ENCODE data around the gene HSPG2. TPM values are rescaled to one million over a fixed set of nuclear protein-coding genes. Genes with fewer than 3 reads are reported as not detected.
"Not testable (repeated sequence)": the region's sequence is repeated elsewhere in the genome, so short reads cannot be mapped to it uniquely, and the experiment has no call there.

The HSPG2 gene
- total RNA-seq, 1 donor from 2014 or later = 0.91 TPM

- intact Hi-C loops (cut with micrococcal nuclease) = no loop called here
Measured at GRCh38 chr1:21828506-21829210, 108.5 kb downstream of the HSPG2 start.

- intact Hi-C loops (cut with micrococcal nuclease) = no loop called here
Measured at GRCh38 chr1:21828075-21828474, 109.0 kb downstream of the HSPG2 start.

- intact Hi-C loops (cut with micrococcal nuclease) = no loop called here
Measured at GRCh38 chr1:21827141-21827679, 109.9 kb downstream of the HSPG2 start.

DNA sequence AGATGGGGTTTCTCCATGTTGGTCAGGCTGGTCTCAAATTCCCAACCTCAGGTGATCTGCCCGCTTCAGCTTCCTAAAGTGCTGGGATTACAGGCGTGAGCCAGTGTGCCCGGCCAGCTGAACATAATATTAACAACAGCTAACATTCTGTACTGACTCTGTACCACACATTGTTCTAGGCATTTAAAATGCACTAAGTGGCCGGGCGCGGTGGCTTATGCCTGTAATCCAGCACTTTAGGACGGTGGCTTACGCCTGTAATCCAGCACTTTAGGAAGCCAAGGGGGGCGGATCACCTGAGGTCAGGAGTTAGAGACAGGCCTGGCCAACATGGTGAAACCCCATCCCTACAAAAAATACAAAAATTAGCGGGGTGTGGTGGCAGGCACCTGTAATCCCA is 110.4 kb downstream of the HSPG2 start:
- intact Hi-C loops (cut with micrococcal nuclease) = not testable (repeated sequence)

DNA sequence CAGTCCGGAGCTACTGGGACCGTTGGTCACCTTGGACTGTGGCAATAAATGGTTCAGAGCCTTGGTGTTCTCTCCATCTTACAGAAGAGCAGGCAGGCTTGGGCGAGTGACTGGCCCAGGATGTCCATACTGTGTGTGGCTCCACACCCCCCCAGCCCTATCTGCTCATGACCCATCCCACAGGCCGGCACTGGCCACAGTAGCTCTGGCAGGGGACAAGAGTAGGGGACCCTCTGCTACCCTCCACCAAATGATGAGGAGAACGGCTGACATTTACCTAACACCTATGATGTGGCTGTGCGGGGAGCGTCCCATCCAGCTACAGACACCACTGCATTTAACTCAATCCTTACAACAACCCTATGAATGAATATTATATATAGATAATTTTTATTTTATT is 111.7 kb downstream of the HSPG2 start:
- intact Hi-C loops (cut with micrococcal nuclease) = no loop called here

DNA sequence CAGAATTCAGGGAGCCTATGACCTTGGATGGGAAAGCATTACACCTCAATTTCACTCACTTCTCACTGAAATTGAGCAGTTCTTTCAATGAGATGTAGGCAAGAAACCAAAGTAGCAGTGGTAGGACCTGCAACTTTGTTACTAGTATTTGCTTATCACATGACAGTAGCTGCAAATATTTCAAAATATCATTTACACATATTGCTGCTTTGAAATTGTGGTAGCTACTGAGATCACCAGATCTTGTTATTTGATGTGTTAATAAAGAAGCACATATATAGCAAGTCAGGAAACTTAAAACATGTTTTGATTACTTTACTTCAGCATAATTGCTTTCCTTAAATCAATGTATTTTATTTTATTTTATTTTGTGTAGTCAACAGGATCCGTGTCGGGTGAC is 112.2 kb downstream of the HSPG2 start:
- intact Hi-C loops (cut with micrococcal nuclease) = no loop called here

DNA sequence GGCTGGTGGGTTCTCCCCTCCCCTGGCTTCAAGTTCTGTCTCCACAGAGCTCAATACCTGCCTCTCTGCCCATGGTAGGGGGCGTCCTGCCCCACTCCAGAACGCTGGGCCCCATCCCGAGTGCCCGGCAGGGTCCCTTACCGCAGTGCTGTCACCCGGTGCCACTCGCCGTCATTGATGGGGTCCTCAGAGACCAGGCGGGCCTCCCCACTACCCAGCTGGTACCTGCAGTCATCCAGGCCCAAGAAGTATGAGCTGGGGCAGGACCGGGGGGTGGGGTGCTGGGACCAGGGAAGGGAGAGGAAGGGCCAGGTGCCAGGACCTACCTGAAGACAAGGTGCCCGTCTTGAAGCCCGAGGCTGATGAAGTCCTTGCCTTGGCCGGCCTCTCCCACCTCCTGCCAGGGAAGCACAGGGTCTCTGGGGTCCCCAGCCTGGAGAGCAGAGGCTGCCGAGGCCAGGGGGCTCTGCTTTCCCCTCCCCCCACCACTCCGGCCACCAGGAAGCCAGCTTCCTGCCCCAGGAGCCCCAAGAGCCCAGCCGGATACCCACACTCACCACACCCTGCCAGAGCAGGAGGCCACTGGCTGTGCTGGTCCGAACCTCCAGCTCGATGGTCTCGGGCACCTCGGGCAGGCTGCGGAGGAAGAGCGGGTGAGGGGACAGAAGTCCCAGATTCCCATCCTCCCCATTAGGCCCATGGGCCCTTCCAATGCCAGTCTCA is 113.0 kb downstream of the HSPG2 start:
- intact Hi-C loops (cut with micrococcal nuclease) = no loop called here

- intact Hi-C loops (cut with micrococcal nuclease) = no loop called here
Measured at GRCh38 chr1:21823206-21823979, 113.7 kb downstream of the HSPG2 start.

- intact Hi-C loops (cut with micrococcal nuclease) = no loop called here
Measured at GRCh38 chr1:21822349-21822748, 114.8 kb downstream of the HSPG2 start.

DNA sequence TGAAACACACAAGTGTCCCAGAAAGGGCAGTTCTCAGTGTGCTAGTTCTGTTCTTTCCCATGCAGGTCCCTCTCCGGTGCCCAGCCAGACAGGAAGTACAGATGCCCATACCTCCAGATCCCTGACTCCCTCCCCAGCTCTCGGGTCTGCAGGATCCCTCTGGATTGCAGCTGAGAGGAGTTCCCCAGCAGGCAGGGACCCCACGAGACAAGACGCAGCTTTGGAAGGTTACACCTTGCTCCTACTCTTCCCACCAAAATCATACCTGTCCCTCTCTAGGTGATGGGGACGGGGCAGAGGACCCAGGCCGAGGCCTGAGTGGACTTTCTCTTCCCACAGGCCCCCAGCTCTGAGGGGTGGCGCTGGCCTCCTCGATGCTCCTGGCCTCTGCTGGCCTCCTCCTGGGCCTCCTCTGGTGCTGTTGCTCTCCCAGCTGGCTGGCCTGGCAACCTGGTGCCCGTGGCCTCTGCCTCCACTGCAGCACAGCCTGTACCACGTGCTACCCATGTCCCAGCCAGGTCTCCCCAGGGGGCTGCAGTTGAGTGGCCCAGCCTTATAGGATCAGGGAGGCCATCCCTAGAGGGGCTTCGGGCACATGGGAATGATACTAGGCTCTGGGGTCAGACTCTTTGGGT is 115.6 kb downstream of the HSPG2 start:
- intact Hi-C loops (cut with micrococcal nuclease) = no loop called here

- intact Hi-C loops (cut with micrococcal nuclease) = no loop called here
Measured at GRCh38 chr1:21820597-21821232, 116.4 kb downstream of the HSPG2 start.

DNA sequence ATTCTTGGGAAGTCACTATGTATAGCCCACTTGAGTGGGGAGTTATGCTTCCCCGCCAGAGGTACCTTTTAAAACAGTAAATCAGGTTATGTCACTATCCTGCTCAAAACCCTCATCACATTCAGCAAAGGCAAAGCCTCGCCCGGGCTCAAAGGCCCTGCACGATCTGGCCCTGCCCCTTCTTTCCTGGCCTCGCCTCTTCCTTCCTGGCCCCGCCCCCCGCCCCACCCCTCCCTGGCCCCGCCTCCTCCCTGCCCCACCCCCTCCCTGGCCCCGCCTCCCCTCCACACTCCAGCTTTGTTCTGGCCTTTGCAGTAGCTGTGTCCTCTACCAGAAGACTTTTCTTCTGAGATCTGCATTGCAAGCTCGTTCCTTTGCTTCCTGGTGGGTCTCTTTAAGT is 118.5 kb downstream of the HSPG2 start:
- intact Hi-C loops (cut with micrococcal nuclease) = no loop called here

DNA sequence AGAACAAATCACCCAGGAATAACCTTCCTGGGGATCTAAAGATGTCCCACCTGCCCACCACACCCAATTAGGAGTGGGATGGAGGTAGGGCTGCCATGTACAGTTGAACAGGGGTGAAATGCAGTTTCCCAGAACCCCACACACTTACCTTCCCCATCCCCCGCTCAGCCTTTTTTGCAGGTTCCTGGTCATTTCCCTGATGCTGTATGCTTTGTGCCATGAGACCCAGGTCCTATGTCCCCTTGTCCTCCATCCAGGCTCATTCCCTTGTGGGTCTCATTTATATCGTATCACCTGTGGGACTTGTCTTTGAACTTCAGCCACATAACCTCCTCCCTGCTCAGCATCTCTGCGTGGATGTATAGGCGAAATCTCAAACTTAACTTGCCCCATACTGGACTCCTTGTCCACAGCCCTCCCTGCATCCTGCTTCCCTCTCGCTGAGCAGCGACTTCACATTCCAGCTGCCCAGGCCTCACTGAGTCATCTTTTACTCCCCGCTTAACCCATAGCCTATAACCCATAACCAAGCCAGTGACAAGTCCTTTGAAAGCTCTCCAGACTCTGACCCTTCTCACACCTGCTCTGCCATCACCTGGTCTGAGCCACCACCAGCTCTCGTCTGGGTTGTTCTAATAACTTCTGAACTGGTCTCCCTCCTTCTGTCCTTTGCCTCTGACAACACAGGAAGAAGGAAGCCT is 120.4 kb downstream of the HSPG2 start:
- intact Hi-C loops (cut with micrococcal nuclease) = no loop called here

DNA sequence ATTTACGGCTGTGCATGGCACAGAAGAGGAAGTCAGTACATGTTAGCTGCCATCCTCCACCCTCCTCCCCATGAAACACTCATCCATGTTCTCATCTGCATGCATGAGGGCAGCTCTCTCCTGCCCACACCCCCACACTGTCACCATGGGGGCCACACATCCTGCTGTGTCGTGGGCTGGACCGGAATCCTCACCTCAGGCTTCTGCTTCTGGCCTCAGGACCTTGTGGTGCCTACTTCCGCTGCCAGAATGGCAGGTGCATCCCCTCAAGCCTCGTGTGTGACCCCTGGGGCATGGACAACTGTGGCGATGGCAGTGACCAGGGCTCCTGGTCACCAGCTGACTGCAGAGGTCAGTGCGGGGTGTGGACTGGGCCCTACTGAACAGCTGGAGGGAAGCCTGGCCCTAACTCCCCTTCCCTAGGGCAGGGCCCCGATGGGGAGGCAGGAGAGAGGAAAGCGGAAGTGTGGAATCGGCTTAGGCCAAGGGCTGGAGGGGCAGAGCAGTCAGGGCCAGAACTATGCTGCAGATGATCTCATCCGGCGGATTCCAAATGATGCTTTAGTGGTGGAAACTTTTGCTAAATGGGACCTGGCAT is 121.3 kb downstream of the HSPG2 start:
- intact Hi-C loops (cut with micrococcal nuclease) = no loop called here

DNA sequence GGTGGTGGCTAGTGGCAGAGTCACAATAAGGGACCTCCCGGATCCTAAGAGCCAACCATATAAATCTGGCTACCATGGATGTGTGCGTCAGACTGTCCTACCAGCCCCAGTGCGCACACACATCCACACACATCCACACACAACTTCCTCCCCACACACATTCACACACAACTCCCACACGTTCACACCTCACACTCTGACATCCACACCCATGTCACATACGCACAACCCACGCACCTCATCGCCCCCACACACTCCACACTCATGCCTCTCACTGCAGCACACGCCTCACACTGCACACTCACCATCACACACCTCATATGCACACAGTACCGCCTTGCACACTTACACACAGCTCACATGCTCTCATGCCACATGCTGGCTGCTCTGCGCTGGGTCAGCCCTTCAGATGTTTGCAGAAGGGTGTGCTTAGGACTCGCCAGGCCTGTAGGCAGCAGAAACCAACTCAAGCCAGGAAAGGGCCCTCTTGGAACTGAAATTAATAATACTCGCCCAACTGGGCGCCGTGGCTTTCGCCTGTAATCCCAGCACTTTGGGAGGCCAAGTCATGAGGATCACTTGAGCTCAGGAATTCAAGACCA is 122.0 kb downstream of the HSPG2 start:
- intact Hi-C loops (cut with micrococcal nuclease) = no loop called here

DNA sequence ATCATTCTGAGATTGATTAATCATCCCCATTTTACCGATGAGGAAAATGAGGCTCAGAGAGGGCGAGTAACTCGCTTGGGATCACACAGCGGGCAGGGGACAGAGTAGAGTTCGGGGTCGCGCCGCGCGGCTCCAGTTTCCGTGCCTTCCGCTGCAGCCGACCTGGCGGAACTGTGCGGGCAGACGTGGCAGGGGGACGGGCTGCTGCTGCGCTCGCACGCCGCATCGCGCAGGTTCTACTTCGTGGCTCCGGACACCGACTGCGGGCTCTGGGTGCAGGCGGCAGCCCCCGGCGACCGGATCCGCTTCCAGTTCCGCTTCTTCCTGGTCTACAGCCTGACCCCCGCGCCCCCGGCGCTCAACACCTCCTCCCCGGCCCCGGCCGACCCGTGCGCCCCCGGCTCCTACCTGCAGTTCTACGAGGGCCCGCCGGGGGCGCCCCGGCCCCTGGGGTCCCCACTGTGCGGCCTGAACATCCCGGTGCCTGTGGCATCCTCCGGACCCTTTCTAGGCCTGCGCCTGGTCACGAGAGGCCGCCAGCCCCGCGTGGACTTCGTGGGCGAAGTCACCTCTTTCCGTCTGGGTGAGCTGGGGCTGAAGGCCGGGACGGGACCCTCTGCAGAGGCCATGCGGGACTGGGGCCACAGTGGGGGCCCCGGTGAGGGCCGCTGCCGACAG is 122.7 kb downstream of the HSPG2 start:
- intact Hi-C loops (cut with micrococcal nuclease) = no loop called here

DNA sequence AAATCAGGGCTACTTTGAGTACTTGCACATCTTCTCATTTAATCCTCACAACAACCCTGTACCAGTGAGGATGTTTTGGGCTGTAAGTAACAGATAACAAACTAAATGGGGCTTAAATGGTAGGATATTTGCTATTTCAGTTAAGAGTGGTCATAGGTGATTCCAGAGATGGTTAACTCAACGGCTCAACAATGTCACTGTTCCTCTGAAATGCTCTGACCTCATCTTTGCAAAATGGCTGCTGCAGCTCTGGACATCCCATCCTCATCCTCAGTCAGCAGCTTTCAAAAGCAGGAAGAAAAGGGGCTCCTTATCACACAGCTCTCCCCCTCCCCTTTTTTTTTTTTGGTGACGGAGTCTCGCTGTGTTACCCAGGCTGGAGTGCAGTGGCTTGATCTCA is 123.6 kb downstream of the HSPG2 start:
- intact Hi-C loops (cut with micrococcal nuclease) = no loop called here

DNA sequence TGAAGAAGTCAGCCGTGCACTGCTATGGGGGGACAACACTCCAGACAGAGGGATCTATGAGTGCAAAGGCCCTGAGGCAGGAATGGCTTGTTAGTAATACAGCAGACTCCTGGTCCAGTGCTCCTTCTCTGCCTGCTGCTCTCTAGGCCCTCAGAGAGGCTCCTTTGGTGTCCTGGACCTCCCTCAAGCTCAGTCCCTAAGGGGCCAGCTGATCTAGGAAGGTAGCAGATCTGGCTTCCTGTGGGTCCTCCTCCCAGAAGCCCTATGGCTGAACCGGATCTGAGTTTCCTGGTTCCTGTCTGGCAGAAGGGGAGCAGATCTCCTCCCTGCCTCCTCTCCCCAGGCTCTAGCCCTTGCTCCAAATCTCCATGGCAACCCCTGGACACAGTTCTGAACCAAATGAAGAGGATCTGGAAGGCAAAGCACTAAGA is 125.2 kb downstream of the HSPG2 start, which contains the start of gene LDLRAD2:
Gene LDLRAD2 (plus strand): TSS at position 391 of the 431 bp plus-strand sequence. CDS start 187 bp downstream, outside the sequence.
- intact Hi-C loops (cut with micrococcal nuclease) = no loop called here

GRCh38 chr1:21804536-21804935 is 132.6 kb downstream of the HSPG2 start:
- intact Hi-C loops (cut with micrococcal nuclease) = no loop called here
